NT2/D1 (cell line): ENCODE data around the gene ZHX3.

Experiments used
- DNase-seq: peaks from one replicate; pipeline ENCODE4 v3.0.0-alpha.2; 2011; ENCODE audit warnings: low read depth, low spot score
- H3K27me3 ChIP-seq: 2 replicates; pipeline ENCODE4 v1.6.0; 2011; ENCODE audit warnings: mild to moderate bottlenecking; ENCODE audit not compliant: insufficient read length, insufficient read depth
- H3K36me3 ChIP-seq: 2 replicates; pipeline ENCODE4 v1.6.1; 2011; ENCODE audit warnings: mild to moderate bottlenecking, low read length, mixed read lengths; ENCODE audit not compliant: insufficient read depth, insufficient read length
- H3K4me1 ChIP-seq: 2 replicates; pipeline ENCODE4 v1.5.1; 2011; ENCODE audit not compliant: insufficient read depth, insufficient read length
- H3K4me3 ChIP-seq: 2 replicates; pipeline ENCODE4 v1.5.1; 2011; ENCODE audit warnings: low read depth; ENCODE audit not compliant: insufficient read length
- H3K9ac ChIP-seq: 2 replicates; pipeline ENCODE4 v1.6.0; 2011; ENCODE audit warnings: low read depth; ENCODE audit not compliant: insufficient read length
- H3K9me3 ChIP-seq: 2 replicates; pipeline ENCODE4 v1.5.1; 2011; ENCODE audit warnings: mild to moderate bottlenecking, low read length; ENCODE audit not compliant: insufficient read depth
- SUZ12 ChIP-seq: IDR thresholded peaks from 2 replicates; pipeline ENCODE4 v1.6.1; 2011; ENCODE audit not compliant: insufficient read length, insufficient read depth; ENCODE audit errors: extremely low read depth
- YY1 ChIP-seq: IDR thresholded peaks from 2 replicates; pipeline ENCODE4 v1.6.1; 2011; ENCODE audit not compliant: insufficient read length, insufficient read depth
- ZNF274 ChIP-seq: IDR thresholded peaks from 2 replicates; pipeline ENCODE4 v1.6.1; 2011; ENCODE audit warnings: mild to moderate bottlenecking, low read depth, low read length

The ZHX3 gene

DNA sequence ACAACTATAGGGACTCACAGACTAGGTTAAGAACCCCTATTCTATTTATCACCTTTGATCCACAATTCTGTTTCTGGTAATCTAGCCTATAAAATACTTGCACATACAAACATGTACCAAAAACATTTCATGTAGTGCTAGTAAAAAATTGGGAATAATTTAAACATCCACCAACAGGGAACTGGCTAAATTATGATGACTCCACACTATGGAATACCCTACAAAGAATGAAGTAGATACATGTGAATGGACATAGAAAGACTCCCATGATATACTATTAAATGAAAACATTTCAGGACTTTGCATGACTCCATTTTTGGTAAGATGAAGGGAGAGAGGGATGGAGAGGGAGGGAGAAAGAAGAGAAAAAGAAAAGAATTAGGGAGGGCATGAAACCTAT, 58.2 kb downstream of the ZHX3 start:
- no peak for DNase-seq
- no peak overlapping the region for H3K9ac ChIP-seq
- no peaks in the 10 kb centered on the region for H3K36me3 ChIP-seq
- no peaks in the 10 kb centered on the region for H3K9me3 ChIP-seq
- no peak overlapping the region for H3K4me3 ChIP-seq
- H3K27me3 ChIP-seq, result no peaks in the 10 kb centered on the region
- TF ChIP-seq YY1 (no peak), ZNF274 (no peak), SUZ12 (no peak)
- H3K4me1 ChIP-seq, result no peaks in the 10 kb centered on the region

DNA sequence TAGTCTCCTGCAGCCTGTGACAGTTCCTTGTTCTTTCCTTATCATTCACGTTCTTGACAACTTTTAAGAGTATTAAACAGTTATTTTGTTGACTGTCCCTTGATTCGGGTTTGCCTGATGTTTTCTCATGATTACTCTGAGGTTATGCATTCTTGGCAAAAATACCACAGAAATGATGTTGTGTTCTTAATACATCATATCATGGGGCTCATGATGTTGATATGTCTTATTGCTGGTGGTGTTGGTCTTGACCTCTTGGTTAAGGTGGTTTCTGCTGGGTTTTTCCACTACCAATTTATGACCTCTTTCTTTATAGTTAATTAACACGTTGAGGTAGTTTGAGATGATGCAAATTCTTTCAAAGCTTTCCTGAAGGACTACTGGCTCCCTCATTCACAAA, 59.1 kb downstream of the ZHX3 start:
- H3K27me3 ChIP-seq, result no peaks in the 10 kb centered on the region
- no peaks in the 10 kb centered on the region for H3K9me3 ChIP-seq
- no peaks in the 10 kb centered on the region for H3K4me1 ChIP-seq
- H3K36me3 ChIP-seq, result no peaks in the 10 kb centered on the region
- no peak overlapping the region for H3K4me3 ChIP-seq
- H3K9ac ChIP-seq, result no peak overlapping the region
- TF ChIP-seq ZNF274 (no peak), YY1 (no peak), SUZ12 (no peak)
- no peak for DNase-seq

DNA sequence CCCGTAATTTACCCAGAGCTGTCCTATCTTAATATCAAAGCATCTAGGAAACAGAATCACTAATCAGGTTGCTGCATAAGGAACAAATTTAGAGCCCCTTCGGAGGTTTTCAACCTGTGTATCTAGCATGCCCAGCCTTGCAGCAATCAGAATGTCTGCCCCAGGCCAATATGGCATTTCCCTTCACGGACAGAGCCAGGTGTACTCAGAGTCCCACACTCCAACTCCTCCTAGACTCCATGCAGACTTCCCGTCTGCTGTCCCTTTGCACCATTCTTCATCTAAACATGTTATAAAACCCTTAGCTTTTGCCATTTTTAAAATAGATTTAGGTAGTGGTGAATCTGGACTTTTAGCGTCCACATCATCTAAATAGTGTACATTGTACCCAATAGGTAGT, 61.0 kb downstream of the ZHX3 start:
- no peak overlapping the region for H3K4me3 ChIP-seq
- H3K4me1 ChIP-seq, result no peaks in the 10 kb centered on the region
- H3K9ac ChIP-seq, result no peak overlapping the region
- H3K36me3 ChIP-seq, result no peaks in the 10 kb centered on the region
- H3K9me3 ChIP-seq, result no peaks in the 10 kb centered on the region
- H3K27me3 ChIP-seq, result no peaks in the 10 kb centered on the region
- DNase-seq, result no peak
- no peak for TF ChIP-seq SUZ12
- TF ChIP-seq YY1, result no peak
- no peak for TF ChIP-seq ZNF274

DNA sequence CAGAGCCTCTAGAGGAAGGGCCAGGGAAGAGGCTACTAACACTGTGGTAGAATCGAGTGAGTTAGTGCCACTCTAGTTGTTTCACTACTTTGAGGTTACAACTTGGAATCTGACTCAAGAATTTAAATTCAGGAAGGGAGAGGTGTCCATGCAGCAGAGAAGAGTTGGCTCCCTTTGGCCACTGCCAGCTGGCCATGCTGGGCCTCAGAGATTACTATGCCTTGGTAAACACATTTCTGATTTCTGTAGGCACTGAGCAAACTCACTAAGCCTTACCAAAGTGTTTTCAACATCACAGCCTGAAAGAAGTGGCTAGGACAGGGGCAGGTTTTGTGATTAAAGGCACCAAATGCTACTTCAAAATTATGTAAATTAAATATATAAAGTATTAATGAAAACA, 61.9 kb downstream of the ZHX3 start:
- Histone ChIP-seq H3K36me3 (no peaks in the 10 kb centered on the region), H3K4me3 (no peak overlapping the region), H3K9me3 (no peaks in the 10 kb centered on the region), H3K4me1 (no peaks in the 10 kb centered on the region), H3K9ac (no peak overlapping the region), H3K27me3 (no peaks in the 10 kb centered on the region)
- no peak for DNase-seq
- TF ChIP-seq YY1, result no peak
- no peak for TF ChIP-seq SUZ12
- TF ChIP-seq ZNF274, result no peak

DNA sequence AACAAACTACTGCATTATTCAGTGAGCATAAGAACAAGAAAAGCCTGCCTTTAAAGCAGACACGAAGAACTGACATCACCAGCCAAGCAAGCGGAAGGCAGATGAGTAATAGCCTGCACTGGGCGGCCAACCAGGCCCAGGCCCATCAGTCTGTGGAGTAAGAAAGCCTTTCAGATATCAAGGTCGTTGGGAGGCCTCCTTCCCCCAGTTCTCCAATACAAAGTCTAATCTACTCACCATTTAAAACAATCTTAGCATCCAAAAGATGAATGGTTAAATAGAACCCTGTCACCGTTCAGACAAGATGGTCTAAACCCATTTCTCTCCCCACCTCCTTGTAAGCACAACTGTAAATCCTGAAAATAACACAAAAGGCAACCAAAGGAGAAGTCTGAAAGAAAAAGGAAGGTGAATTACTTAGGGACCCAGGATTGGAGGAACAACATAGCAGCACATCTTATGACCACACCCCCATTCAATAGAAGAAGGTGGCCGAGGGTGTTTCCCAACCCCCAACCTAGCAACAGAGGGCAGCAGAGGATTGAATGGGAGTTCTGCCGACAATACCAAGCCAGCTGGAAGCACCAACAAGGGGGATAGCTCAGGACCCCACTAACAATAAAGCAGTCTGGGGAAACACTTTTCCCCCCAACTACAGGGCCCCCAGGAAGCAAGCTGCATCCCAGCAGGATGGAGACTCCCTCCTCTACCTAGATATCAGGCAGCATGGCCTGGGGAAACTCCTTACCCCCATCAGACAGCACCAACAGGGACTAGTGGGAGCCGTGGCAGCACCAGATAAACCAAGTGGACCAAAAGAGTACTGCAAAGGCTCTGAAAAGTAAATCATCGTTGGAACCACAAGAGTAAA, 67.9 kb downstream of the ZHX3 start:
- Histone ChIP-seq H3K36me3 (no peaks in the 10 kb centered on the region), H3K4me1 (no peaks in the 10 kb centered on the region), H3K9ac (no peak overlapping the region), H3K27me3 (no peaks in the 10 kb centered on the region), H3K4me3 (no peak overlapping the region), H3K9me3 (no peaks in the 10 kb centered on the region)
- DNase-seq, result peak; percentile 42
- TF ChIP-seq ZNF274 (no peak), SUZ12 (no peak), YY1 (no peak)

DNA sequence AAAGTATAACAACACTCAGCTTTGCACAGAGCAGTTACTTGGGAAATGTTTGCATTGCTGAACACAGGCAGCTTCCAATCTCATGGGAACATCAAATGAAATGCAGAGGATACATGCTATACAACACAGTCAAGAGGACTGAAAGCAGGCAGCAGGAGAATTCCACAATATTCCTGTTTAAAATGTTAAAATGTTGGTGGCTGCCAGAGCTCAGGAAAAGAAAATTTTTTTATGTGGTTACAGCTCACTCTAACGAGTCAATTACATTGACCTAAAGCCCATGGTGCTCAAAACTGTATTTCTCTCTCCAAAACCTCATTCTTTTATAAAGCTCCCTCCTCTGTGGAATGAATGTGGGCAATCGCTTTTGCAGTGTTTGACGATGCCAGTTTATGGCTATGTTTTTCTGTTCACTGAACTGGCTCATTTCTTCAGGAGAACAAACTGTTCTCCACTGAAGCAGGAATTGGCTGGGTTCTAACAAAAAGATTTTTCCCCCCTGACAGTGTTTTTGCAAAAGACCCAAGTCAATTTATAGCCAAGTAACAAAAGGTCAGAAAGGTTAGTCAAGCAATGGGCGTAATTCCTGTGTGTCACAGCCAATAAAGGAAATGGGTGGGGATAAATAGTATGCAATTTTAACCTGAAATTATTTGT, 69.0 kb downstream of the ZHX3 start:
- Histone ChIP-seq H3K9ac (no peak overlapping the region), H3K9me3 (no peaks in the 10 kb centered on the region), H3K27me3 (no peaks in the 10 kb centered on the region), H3K4me3 (no peak overlapping the region), H3K4me1 (no peaks in the 10 kb centered on the region), H3K36me3 (no peaks in the 10 kb centered on the region)
- TF ChIP-seq SUZ12 (no peak), YY1 (no peak), ZNF274 (no peak)
- no peak for DNase-seq

DNA sequence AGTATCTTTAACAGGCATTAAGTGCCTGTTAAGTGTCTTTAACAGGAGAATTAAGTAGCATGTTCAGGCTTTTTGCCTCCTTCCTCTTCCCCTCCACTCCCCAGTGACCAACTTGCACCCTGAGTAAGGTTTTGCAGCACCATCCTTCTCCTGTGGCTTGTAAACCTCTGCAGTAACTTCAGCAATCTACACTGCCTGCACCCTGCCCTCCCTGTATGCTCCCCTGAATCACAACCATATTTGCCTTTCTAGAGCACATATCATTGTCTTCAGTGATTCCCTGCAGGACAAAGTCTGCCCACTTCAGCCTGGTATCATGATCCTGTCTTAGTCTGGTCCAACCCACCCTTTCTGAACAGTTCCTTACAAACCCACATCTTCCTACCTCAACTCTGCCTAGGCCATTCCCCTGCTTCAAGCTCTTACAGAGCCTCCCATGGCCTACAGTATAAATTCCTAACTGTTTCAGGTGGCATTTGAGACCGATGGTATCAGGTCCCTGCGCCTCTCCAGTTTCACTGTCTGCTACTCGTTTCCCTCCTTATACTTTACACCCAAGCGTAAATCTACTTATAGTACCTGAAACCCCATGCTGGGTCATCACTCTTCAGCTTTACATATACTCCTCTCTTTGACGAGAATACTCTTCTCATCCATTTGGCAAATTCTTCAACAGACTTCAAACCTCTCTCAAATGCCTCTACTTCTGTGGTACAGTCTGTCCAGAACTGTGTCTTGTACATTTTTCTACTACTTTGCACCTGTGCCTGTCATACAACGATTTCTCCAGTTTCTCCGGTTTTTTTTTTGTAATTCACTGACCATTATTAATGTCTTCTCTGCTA, 69.8 kb downstream of the ZHX3 start:
- no peak for DNase-seq
- Histone ChIP-seq H3K9me3 (no peaks in the 10 kb centered on the region), H3K36me3 (no peaks in the 10 kb centered on the region), H3K27me3 (no peaks in the 10 kb centered on the region), H3K4me3 (no peak overlapping the region), H3K4me1 (no peaks in the 10 kb centered on the region), H3K9ac (no peak overlapping the region)
- TF ChIP-seq YY1 (no peak), SUZ12 (no peak), ZNF274 (no peak)
